HCT116 (cell line): Measurements from ENCODE around the gene FAM199X. TPM values are rescaled to one million over a fixed set of nuclear protein-coding genes. Genes with fewer than 3 reads are reported as not detected.

ENCODE experiments used
- ATAC-seq: fragments of 200-7000 bp; cut with Tn5 transposase; 2 replicates; pipeline ENCODE4 v1.9.1; 2020; ENCODE audit warnings: mild to moderate bottlenecking, moderate library complexity
- BruUV-seq: library from RNA; stranded (reverse); fragments of 400-500 nt; replicated peaks from 2 replicates; lab custom pipeline; 2021; lab: Mats Ljungman, UMichigan
- CTCF ChIA-PET: fragments of 300-600 bp; sonication (Branson Sonifier 250); formaldehyde crosslinking; loops from one replicate; lab custom pipeline; 2021; ENCODE audit warnings: antibody characterized with exemption; lab: Charles Lee
- POLR2A ChIA-PET: fragments of 300-600, 350-600 bp; sonication (Branson Sonifier 250); formaldehyde crosslinking; loops from one replicate; lab custom pipeline; 2021; ENCODE audit warnings: antibody characterized with exemption; lab: Charles Lee
- RAD21 ChIA-PET, 2 experiments: fragments of 300-600 bp; sonication (Branson Sonifier 250); formaldehyde crosslinking; loops; one replicate each; lab custom pipeline; 2023; ENCODE audit warnings: low total read pairs in 2 of 2; ENCODE audit not compliant: uncharacterized antibody in 2 of 2, unreplicated experiment in 2 of 2, low non-redundant PET in 1 of 2; lab: Charles Lee
- DNase-seq: peaks from one replicate; pipeline ENCODE4 v3.0.0-alpha.2; 2010; ENCODE audit warnings: low read depth, low spot score
- H2AFZ ChIP-seq: fragments of 200-600 bp; shearing (Covaris generic), sonication (generic); 2 replicates; pipeline ENCODE4 v1.6.1; 2017; ENCODE audit warnings: low read depth, mixed run types, mixed read lengths, antibody characterized with exemption, low read length; ENCODE audit not compliant: poor library complexity, severe bottlenecking
- H3K27ac ChIP-seq: 2 replicates; pipeline ENCODE4 v1.5.1; 2012; ENCODE audit warnings: low read depth, low read length
- H3K27me3 ChIP-seq: fragments of 200-600 bp; sonication (generic); 2 replicates; pipeline ENCODE4 v1.6.1; 2016; ENCODE audit warnings: mixed run types, low read length, mixed read lengths; ENCODE audit not compliant: insufficient read depth
- H3K36me3 ChIP-seq, 2 experiments: fragments of 200-500 bp in 1 of 2; fragments of 200-600 bp in 1 of 2; sonication (Bioruptor generic) in 1 of 2; sonication (generic) in 1 of 2; 2 replicates each; pipeline versions ENCODE4 v1.5.1 to v1.6.1; 2014 to 2016; ENCODE audit warnings: low read length in 2 of 2, inconsistent platforms in 1 of 2, mixed read lengths in 1 of 2, mixed run types in 1 of 2; ENCODE audit not compliant: insufficient read depth in 2 of 2, control insufficient read depth in 1 of 2
- H3K4me1 ChIP-seq, 2 experiments: fragments of 200-600 bp in 1 of 2; sonication (generic) in 1 of 2; 2 replicates each; pipeline versions ENCODE4 v1.5.1 to v1.6.1; 2012 to 2017; ENCODE audit warnings: low read length in 2 of 2, inconsistent platforms in 1 of 2, mild to moderate bottlenecking in 1 of 2, mixed read lengths in 1 of 2, mixed run types in 1 of 2, moderate library complexity in 1 of 2; ENCODE audit not compliant: insufficient read depth in 2 of 2, control insufficient read depth in 1 of 2
- H3K4me2 ChIP-seq: fragments of 200-600 bp; sonication (generic); 2 replicates; pipeline ENCODE4 v1.6.1; 2017; ENCODE audit warnings: mixed run types, low read length, mixed read lengths
- H3K4me3 ChIP-seq, 2 experiments: fragments of 200-600 bp in 1 of 2; sonication (generic) in 1 of 2; replicated peaks in 1 of 2; 2 replicates each; pipeline ENCODE4 v1.5.1; 2011 to 2016; ENCODE audit warnings: low read length in 2 of 2, control low read depth in 1 of 2, low read depth in 1 of 2, mild to moderate bottlenecking in 1 of 2, mixed read lengths in 1 of 2, mixed run types in 1 of 2
- H3K79me2 ChIP-seq: fragments of 200-600 bp; sonication (generic); 2 replicates; pipeline ENCODE4 v1.6.1; 2017; ENCODE audit warnings: mild to moderate bottlenecking, mixed run types, low read length, moderate library complexity, mixed read lengths; ENCODE audit not compliant: insufficient read depth
- H3K9ac ChIP-seq: fragments of 200-600 bp; sonication (generic); 2 replicates; pipeline ENCODE4 v1.6.1; 2016; ENCODE audit warnings: low read length, mixed read lengths
- H3K9me2 ChIP-seq: fragments of 200-600 bp; sonication (generic), shearing (Covaris generic); 2 replicates; pipeline ENCODE4 v1.6.1; 2017; ENCODE audit warnings: mixed run types, mild to moderate bottlenecking, moderate library complexity; ENCODE audit not compliant: insufficient read depth
- H3K9me3 ChIP-seq, 2 experiments: fragments of 200-500 bp in 1 of 2; fragments of 200-600 bp in 1 of 2; sonication (Bioruptor generic) in 1 of 2; sonication (generic) in 1 of 2; 2 replicates each; pipeline ENCODE4 v1.6.1; 2014 to 2017; ENCODE audit warnings: low read length in 2 of 2, mixed read lengths in 2 of 2, inconsistent platforms in 1 of 2, low read depth in 1 of 2, mild to moderate bottlenecking in 1 of 2, mixed run types in 1 of 2, moderate library complexity in 1 of 2; ENCODE audit not compliant: control insufficient read depth in 1 of 2, insufficient read depth in 1 of 2
- H4K20me1 ChIP-seq: fragments of 200-600 bp; sonication (generic), shearing (Covaris generic); 2 replicates; pipeline ENCODE4 v1.6.1; 2017; ENCODE audit warnings: mixed run types, mild to moderate bottlenecking, moderate library complexity; ENCODE audit not compliant: insufficient read depth
- CBX3 ChIP-seq: IDR thresholded peaks from 2 replicates; pipeline ENCODE4 v1.6.1; 2012; ENCODE audit warnings: low read depth
- CEBPB ChIP-seq: IDR thresholded peaks from 2 replicates; pipeline ENCODE4 v1.6.1; 2012; ENCODE audit warnings: low read depth
- EGR1 ChIP-seq: IDR thresholded peaks from 2 replicates; pipeline ENCODE4 v1.6.1; 2012; ENCODE audit warnings: low read depth
- EZH2 ChIP-seq: fragments of 200-600 bp; sonication (generic); IDR thresholded peaks from 2 replicates; pipeline ENCODE4 v1.6.1; 2017; ENCODE audit warnings: antibody characterized with exemption, mixed run types
- JUND ChIP-seq: IDR thresholded peaks from 2 replicates; pipeline ENCODE4 v1.6.1; 2012
- POLR2AphosphoS5 ChIP-seq: IDR thresholded peaks from 2 replicates; pipeline ENCODE4 v1.6.1; 2011; ENCODE audit warnings: mild to moderate bottlenecking, low read depth, low read length, moderate library complexity
- RAD21 ChIP-seq: IDR thresholded peaks from 2 replicates; pipeline ENCODE4 v1.6.1; 2012; ENCODE audit warnings: low read depth, mild to moderate bottlenecking
- SIN3A ChIP-seq: IDR thresholded peaks from 2 replicates; pipeline ENCODE4 v1.6.1; 2012; ENCODE audit warnings: low read depth
- SP1 ChIP-seq: IDR thresholded peaks from 2 replicates; pipeline ENCODE4 v1.6.1; 2012; ENCODE audit warnings: low read depth
- SRF ChIP-seq: IDR thresholded peaks from 2 replicates; pipeline ENCODE4 v1.6.1; 2012; ENCODE audit warnings: low read depth
- YY1 ChIP-seq: IDR thresholded peaks from 2 replicates; pipeline ENCODE4 v1.6.1; 2011; ENCODE audit warnings: low read length, low read depth, moderate library complexity, mild to moderate bottlenecking; ENCODE audit not compliant: insufficient replicate concordance; ENCODE audit errors: extremely low read depth
- ZNF274 ChIP-seq: fragments of 200-500 bp; sonication (Bioruptor generic); IDR thresholded peaks from 2 replicates; pipeline ENCODE4 v1.6.1; 2014; ENCODE audit warnings: mild to moderate bottlenecking, low read depth, low read length, inconsistent platforms
- intact Hi-C: fragments of 100-400 bp; cut with micrococcal nuclease; formaldehyde crosslinking; loops from 2 replicates; pipeline ENCODE4 v1.10.0; 2022
- total RNA-seq: library from RNA; stranded (reverse); gene quantifications from one replicate; pipeline ENCODE4 v1.2.1, GENCODE V29; 2021; ENCODE audit not compliant: unreplicated experiment
- TF ChIP-seq, protein P1 (sequence below): IDR thresholded peaks from 2 replicates; pipeline ENCODE4 v1.6.1; 2011; ENCODE audit warnings: mild to moderate bottlenecking, low read length, moderate library complexity; ENCODE audit not compliant: insufficient replicate concordance; ENCODE audit errors: extremely low read depth

FAM199X gene
- total RNA-seq, 1 experiment from 2014 or later, result 21.1 TPM

DNA sequence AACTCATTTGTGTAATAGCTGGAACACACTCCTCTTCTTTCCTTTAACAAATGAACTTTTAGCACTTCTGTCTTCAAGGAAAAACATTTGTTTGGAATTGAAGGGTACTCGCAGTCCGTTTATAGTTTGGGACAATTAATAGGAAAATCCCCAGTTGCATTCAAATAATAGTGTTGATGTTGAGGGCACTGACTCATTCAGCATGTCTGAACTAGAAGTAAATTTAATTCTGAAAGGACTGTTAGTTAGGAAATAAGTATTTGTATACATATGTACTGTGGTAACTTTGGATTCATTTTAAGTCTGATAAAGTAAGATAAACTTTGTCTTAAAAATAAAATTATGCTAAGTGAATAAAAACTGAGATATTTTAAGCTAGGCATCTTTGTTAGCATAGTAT, 27.2 kb downstream of the FAM199X start:
- RAD21 ChIA-PET, result no interaction called here
- no peak overlapping the region for H2AFZ ChIP-seq
- no peak overlapping the region for H3K4me2 ChIP-seq
- no peaks in the 10 kb centered on the region for H3K9me3 ChIP-seq
- H3K27ac ChIP-seq, result no peak overlapping the region
- no peaks in the 10 kb centered on the region for H3K4me1 ChIP-seq
- peaks cover 0 to 7% of the 10 kb centered on the region in 2 experiments; a peak in 2 of 4 replicates for H3K36me3 ChIP-seq
- no peak for ATAC-seq
- no peak overlapping the region for H3K4me3 ChIP-seq
- no peaks in the 10 kb centered on the region for H4K20me1 ChIP-seq
- no peaks in the 10 kb centered on the region for H3K79me2 ChIP-seq
- intact Hi-C loops, result no loop called here
- no TSS peak for BruUV-seq
- no peak overlapping the region for H3K9ac ChIP-seq
- H3K27me3 ChIP-seq, result no peaks in the 10 kb centered on the region
- CTCF ChIA-PET, result interaction anchor here (4.1 kb wide), 1 partner anchor 77 kb away, joined by 26 read pairs; no protein-coding TSS in a partner anchor
- DNase-seq, result no peak
- POLR2A ChIA-PET, result no interaction called here
- TF ChIP-seq POLR2AphosphoS5 (no peak), YY1 (no peak), CBX3 (no peak), RAD21 (no peak), ZNF274 (no peak), SIN3A (no peak), EZH2 (no peak), CEBPB (no peak), SRF (no peak), EGR1 (no peak), SP1 (no peak), JUND (no peak)
- TF ChIP-seq, protein P1, sequence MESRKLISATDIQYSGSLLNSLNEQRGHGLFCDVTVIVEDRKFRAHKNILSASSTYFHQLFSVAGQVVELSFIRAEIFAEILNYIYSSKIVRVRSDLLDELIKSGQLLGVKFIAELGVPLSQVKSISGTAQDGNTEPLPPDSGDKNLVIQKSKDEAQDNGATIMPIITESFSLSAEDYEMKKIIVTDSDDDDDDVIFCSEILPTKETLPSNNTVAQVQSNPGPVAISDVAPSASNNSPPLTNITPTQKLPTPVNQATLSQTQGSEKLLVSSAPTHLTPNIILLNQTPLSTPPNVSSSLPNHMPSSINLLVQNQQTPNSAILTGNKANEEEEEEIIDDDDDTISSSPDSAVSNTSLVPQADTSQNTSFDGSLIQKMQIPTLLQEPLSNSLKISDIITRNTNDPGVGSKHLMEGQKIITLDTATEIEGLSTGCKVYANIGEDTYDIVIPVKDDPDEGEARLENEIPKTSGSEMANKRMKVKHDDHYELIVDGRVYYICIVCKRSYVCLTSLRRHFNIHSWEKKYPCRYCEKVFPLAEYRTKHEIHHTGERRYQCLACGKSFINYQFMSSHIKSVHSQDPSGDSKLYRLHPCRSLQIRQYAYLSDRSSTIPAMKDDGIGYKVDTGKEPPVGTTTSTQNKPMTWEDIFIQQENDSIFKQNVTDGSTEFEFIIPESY, result no peak
- H3K9me2 ChIP-seq, result no peaks in the 10 kb centered on the region
